HepG2 (cell line): Measurements from ENCODE around the gene CD164L2. TPM values are rescaled to one million over a fixed set of nuclear protein-coding genes. Genes with fewer than 3 reads are reported as not detected.

Experiments used
- ELF3 ChIP-seq: IDR thresholded peaks from 2 replicates; pipeline ENCODE4 v1.6.1; 2016; ENCODE audit warnings: missing genetic modification reagents, missing compliant biosample characterization
- HMG20B ChIP-seq: conservative IDR thresholded peaks from 2 replicates; pipeline ENCODE4 v1.6.1; 2016; ENCODE audit warnings: missing genetic modification reagents, missing compliant biosample characterization
- HNRNPK ChIP-seq: fragments of 200-400 bp; formaldehyde crosslinking; IDR thresholded peaks from 2 replicates; pipeline ENCODE4 v1.6.1; 2018; ENCODE audit warnings: low read length, low read depth, moderate library complexity, mild to moderate bottlenecking; ENCODE audit not compliant: poor library complexity, severe bottlenecking
- HOXA3 ChIP-seq: sonication (generic); formaldehyde crosslinking; IDR thresholded peaks from 2 replicates; pipeline ENCODE4 v1.5.0; 2020; ENCODE audit warnings: missing genetic modification reagents
- HOXA5 ChIP-seq: sonication (generic); formaldehyde crosslinking; IDR thresholded peaks from 2 replicates; pipeline ENCODE4 v1.4.0; 2020; ENCODE audit warnings: missing genetic modification reagents
- KAT8 ChIP-seq: IDR thresholded peaks from 2 replicates; pipeline ENCODE4 v1.6.1; 2016; ENCODE audit warnings: missing genetic modification reagents, missing compliant biosample characterization
- KLF9 ChIP-seq: IDR thresholded peaks from 2 replicates; pipeline ENCODE4 v1.6.1; 2016; ENCODE audit warnings: low read depth
- KMT2A ChIP-seq: sonication (generic); formaldehyde crosslinking; IDR thresholded peaks from 2 replicates; pipeline ENCODE4 v1.4.0; 2020; ENCODE audit warnings: missing genetic modification reagents
- MAZ ChIP-seq, 2 experiments: sonication (generic) in 1 of 2; formaldehyde crosslinking in 1 of 2; IDR thresholded peaks; 2 replicates each; pipeline versions ENCODE4 v1.5.0 to v1.6.1; 2012 to 2020; ENCODE audit warnings: low read depth in 2 of 2, mild to moderate bottlenecking in 2 of 2, borderline replicate concordance in 1 of 2, improper control_type of control experiment in 1 of 2, low read length in 1 of 2, missing genetic modification reagents in 1 of 2, moderate library complexity in 1 of 2
- MTF1 ChIP-seq: sonication (generic); formaldehyde crosslinking; IDR thresholded peaks from 2 replicates; pipeline ENCODE4 v1.5.0; 2020; ENCODE audit warnings: missing genetic modification reagents
- NFE2 ChIP-seq: sonication (generic); formaldehyde crosslinking; IDR thresholded peaks from 2 replicates; pipeline ENCODE4 v1.4.0; 2020; ENCODE audit warnings: missing genetic modification reagents
- POGZ ChIP-seq: sonication (generic); formaldehyde crosslinking; IDR thresholded peaks from 2 replicates; pipeline ENCODE4 v1.4.0; 2020; ENCODE audit warnings: mild to moderate bottlenecking, missing genetic modification reagents
- REPIN1 ChIP-seq: sonication (generic); formaldehyde crosslinking; IDR thresholded peaks from 2 replicates; pipeline ENCODE4 v1.8.0; 2022; ENCODE audit warnings: missing genetic modification reagents, low read depth, mild to moderate bottlenecking, borderline replicate concordance
- STAG1 ChIP-seq: sonication (generic); formaldehyde crosslinking; IDR thresholded peaks from 2 replicates; pipeline ENCODE4 v1.4.0; 2020; ENCODE audit warnings: missing genetic modification reagents
- ZBTB7B ChIP-seq: sonication (generic); formaldehyde crosslinking; IDR thresholded peaks from 2 replicates; pipeline ENCODE4 v1.4.0; 2020; ENCODE audit warnings: missing genetic modification reagents
- ZFP41 ChIP-seq: sonication (generic); formaldehyde crosslinking; IDR thresholded peaks from 2 replicates; pipeline ENCODE4 v1.4.0; 2020; ENCODE audit warnings: mild to moderate bottlenecking, missing genetic modification reagents, borderline replicate concordance
- ZNF10 ChIP-seq: sonication (generic); formaldehyde crosslinking; IDR thresholded peaks from 2 replicates; pipeline ENCODE4 v1.4.0; 2020; ENCODE audit warnings: mild to moderate bottlenecking, low read depth, missing genetic modification reagents, borderline replicate concordance
- ZNF143 ChIP-seq: sonication (generic); formaldehyde crosslinking; IDR thresholded peaks from 2 replicates; pipeline ENCODE4 v1.4.0; 2020; ENCODE audit warnings: missing genetic modification reagents
- ZNF253 ChIP-seq: sonication (generic); formaldehyde crosslinking; IDR thresholded peaks from 2 replicates; pipeline ENCODE4 v1.8.0; 2022; ENCODE audit warnings: mild to moderate bottlenecking, missing genetic modification reagents, borderline replicate concordance
- ZNF501 ChIP-seq: sonication (generic); formaldehyde crosslinking; IDR thresholded peaks from 2 replicates; pipeline ENCODE4 v1.5.1; 2020; ENCODE audit warnings: mild to moderate bottlenecking, moderate library complexity, missing genetic modification reagents
- ZSCAN9 ChIP-seq: IDR thresholded peaks from 2 replicates; pipeline ENCODE4 v1.6.1; 2016; ENCODE audit warnings: borderline replicate concordance
- polyA plus RNA-seq, 8 experiments: library from polyadenylated mRNA; depleted of rRNA in 3 of 8; stranded (reverse) in 7 of 8; unstranded in 1 of 8; fragments of >200 nt; fragmentation: Illumina TruSeq in 4 of 8; extraction: Trizol in 4 of 8; gene quantifications; 2 replicates each; pipeline versions ENCODE4 v1.2.1 to v1.2.3, GENCODE V29; 2011 to 2016; ENCODE audit warnings: low read depth in 4 of 8, missing spikeins in 1 of 8, mixed read lengths in 1 of 8; ENCODE audit not compliant: insufficient read depth in 1 of 8
- total RNA-seq, 5 experiments: library from RNA; depleted of rRNA; stranded (reverse); fragments of >200 nt; fragmentation: Illumina TruSeq; extraction: Trizol; gene quantifications; 2 replicates each; pipeline ENCODE4 v1.2.3, GENCODE V29; 2016; ENCODE audit warnings: low read depth in 1 of 5
- TF ChIP-seq, protein P1 (sequence below): sonication (generic); formaldehyde crosslinking; IDR thresholded peaks from 2 replicates; pipeline ENCODE4 v1.4.0; 2020; ENCODE audit warnings: missing genetic modification reagents
- TF ChIP-seq, protein P2 (sequence below): IDR thresholded peaks from 2 replicates; pipeline ENCODE4 v1.6.1; 2012; ENCODE audit warnings: inconsistent platforms

The CD164L2 gene
- total and polyA plus RNA-seq, 2 of the 13 experiments (the other 11 are each of a cell fraction or from before 2014, with no cell fraction given): not detected

DNA sequence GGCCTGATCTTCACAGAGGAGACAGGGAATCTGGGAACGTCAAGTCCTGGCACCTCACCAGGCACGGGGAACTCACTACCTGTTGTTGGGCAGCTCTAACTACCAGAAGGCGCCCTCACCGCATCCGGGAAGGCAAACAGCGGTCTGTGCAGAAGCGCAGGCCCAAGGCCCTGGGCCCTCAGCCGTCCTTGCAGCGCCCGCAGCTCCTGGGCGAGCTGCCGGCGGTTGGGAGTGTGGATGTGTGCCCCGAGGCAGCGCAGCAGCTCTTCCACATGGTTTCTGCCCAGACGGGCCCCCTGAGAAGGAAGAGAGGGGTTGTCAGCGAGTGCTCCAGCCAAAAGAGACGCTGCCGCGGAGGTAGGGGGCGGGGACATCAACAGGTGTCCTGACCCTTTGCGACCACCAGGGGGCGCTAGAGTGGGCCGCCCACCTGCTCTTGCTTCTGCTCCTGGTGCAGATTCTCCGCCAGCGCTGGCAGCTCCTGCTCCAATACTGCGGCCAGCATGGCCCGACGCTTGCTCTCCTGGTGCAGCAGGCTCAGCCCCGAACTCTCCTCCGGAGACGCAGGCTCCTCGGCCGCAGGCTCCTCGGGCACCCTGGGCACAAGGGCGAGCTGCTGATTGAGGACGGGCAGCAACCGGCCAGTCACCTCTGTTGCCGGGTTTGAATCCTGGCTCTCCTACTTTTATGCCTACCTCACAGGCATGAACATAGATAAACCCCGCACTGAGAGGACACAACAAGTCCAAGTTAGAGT lies 25.7 kb downstream of the CD164L2 start (continued):
- TF ChIP-seq, protein P1, sequence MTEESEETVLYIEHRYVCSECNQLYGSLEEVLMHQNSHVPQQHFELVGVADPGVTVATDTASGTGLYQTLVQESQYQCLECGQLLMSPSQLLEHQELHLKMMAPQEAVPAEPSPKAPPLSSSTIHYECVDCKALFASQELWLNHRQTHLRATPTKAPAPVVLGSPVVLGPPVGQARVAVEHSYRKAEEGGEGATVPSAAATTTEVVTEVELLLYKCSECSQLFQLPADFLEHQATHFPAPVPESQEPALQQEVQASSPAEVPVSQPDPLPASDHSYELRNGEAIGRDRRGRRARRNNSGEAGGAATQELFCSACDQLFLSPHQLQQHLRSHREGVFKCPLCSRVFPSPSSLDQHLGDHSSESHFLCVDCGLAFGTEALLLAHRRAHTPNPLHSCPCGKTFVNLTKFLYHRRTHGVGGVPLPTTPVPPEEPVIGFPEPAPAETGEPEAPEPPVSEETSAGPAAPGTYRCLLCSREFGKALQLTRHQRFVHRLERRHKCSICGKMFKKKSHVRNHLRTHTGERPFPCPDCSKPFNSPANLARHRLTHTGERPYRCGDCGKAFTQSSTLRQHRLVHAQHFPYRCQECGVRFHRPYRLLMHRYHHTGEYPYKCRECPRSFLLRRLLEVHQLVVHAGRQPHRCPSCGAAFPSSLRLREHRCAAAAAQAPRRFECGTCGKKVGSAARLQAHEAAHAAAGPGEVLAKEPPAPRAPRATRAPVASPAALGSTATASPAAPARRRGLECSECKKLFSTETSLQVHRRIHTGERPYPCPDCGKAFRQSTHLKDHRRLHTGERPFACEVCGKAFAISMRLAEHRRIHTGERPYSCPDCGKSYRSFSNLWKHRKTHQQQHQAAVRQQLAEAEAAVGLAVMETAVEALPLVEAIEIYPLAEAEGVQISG (CRISPR knock-in tag): 0 out of 2 replicates have a peak, but pooled peaks have one; percentile 54
- no peak for TF ChIP-seq ZNF10 (CRISPR knock-in tag)
- 0 out of 2 replicates have a peak, but pooled peaks have one; percentile 17 for TF ChIP-seq KAT8 (CRISPR knock-in tag)
- TF ChIP-seq HMG20B: no peak
- 0 out of 2 replicates have a peak, but pooled peaks have one; percentile 45 for TF ChIP-seq HOXA5
- TF ChIP-seq, protein P2, sequence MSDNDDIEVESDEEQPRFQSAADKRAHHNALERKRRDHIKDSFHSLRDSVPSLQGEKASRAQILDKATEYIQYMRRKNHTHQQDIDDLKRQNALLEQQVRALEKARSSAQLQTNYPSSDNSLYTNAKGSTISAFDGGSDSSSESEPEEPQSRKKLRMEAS: peak; percentile 37; the same call in 1 of the 2 replicates
- no peak for TF ChIP-seq ZSCAN9 (CRISPR knock-in tag)
- TF ChIP-seq ELF3 (CRISPR knock-in tag): no peak
- TF ChIP-seq ZNF253 (CRISPR knock-in tag): no peak
- peak; percentile 56 for TF ChIP-seq HOXA3
- peak; percentile 56; the same call in 1 of the 2 replicates for TF ChIP-seq ZBTB7B (CRISPR knock-in tag)
- TF ChIP-seq HNRNPK: no peak
- no peak for TF ChIP-seq MTF1 (CRISPR knock-in tag)
- 0 out of 2 replicates have a peak, but pooled peaks have one; percentile 20 for TF ChIP-seq KMT2A
- no peak for TF ChIP-seq MAZ (IDR thresholded peaks at IDR 0.05; ENCODE audit: borderline replicate concordance, low read depth, low read length)
- peak; percentile 56; the same call in 1 of the 2 replicates for TF ChIP-seq MAZ (CRISPR knock-in tag; IDR thresholded peaks at IDR 0.05; ENCODE audit: low read depth)
- no peak for TF ChIP-seq ZFP41 (CRISPR knock-in tag)
- no peak for TF ChIP-seq ZNF143 (CRISPR knock-in tag)
- TF ChIP-seq POGZ: no peak
- peak; percentile 32; the same call in 1 of the 2 replicates for TF ChIP-seq REPIN1 (CRISPR knock-in tag)
- no peak for TF ChIP-seq NFE2 (CRISPR knock-in tag)
- no peak for TF ChIP-seq KLF9 (CRISPR knock-in tag)
- TF ChIP-seq ZNF501 (CRISPR knock-in tag): no peak
- peak; percentile 72 for TF ChIP-seq STAG1 (CRISPR knock-in tag)
